NCI-H1417 treated with DMSO at 0.1 percent for 48 hours (cell line): ENCODE measurements around the gene TUSC1.
"Not testable (repeated sequence)": the region's sequence is repeated elsewhere in the genome, so short reads cannot be mapped to it uniquely, and the experiment has no call there.

Experiments used
- DNase-seq: peaks from one replicate; lab custom pipeline; 2025; lab: John Stamatoyannopoulos, UW

Gene TUSC1

DNA sequence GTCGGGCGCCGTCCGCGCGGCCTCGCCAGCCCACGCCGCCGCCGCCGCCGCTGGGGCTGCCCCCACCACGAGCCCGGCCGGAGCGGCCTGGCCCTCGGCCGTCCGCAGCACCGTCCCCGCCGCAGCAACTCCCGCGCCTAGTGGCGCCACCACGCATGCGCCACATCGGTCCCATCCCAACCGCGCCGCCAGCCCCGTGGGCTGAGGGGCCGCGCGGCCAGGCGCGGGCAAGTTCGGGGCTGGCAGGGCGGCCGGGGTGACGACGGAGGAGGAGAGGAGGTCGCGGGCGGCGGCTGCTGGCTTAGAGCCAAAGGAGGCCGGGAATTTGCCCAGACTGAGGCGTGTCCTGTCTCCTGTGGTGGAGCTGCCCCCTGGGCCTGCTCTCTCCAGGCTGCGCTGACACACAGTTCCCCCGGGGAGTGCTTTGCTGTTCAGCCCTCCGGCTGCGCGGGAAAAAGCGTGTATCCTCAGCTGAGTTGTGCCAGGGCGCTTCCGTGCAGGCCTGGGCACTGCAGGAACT is at the start of gene TUSC1:
TUSC1 (minus strand) TSS at position 298 of the 520 bp plus-strand sequence; CDS start at position 166, 132 bp downstream.
- no peak for DNase-seq

DNA sequence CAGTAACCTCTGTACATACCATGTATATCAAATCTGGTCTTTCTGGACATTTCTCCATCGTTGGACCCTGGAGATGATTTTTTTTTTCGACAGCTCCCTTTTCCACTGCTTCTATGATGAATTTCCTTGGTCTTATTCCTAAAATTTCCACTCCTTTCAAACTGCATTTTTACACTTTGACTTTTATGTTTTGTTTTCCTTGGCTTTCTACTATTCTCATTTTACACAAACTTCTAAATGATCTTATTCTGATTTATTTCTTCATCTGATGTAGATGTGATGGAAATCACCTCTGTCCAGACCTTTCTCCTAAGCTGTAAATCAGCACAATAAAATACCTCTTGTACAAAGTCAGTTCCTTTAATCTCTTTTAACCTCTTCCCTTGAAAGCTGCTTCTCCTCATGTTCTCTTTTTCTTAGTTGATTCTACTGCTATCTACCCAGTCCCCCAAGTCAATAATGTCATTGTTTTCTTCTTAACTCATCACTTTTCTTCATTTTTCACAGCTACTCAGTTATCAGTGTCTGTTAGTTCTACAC is 48.7 kb upstream of the TUSC1 start:
- no peak for DNase-seq

DNA sequence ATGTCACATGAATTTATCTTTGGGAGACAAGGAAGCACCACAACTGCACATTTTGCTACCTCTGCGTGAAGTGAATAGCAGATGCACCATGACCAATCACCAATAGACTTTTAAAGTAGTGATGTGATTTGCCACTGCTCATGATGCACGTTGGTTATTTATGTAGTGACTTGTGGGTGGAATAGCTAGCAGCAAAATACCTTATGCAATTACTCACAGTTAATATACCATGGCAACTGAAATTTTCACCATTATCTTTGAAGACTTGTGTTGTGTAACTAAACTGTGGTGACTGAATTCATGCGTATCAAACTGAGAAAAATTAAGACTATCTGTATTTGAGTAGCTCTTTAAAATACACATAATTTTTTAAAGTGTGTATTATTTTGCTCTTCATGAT is 46.2 kb upstream of the TUSC1 start:
- no peak for DNase-seq

DNA sequence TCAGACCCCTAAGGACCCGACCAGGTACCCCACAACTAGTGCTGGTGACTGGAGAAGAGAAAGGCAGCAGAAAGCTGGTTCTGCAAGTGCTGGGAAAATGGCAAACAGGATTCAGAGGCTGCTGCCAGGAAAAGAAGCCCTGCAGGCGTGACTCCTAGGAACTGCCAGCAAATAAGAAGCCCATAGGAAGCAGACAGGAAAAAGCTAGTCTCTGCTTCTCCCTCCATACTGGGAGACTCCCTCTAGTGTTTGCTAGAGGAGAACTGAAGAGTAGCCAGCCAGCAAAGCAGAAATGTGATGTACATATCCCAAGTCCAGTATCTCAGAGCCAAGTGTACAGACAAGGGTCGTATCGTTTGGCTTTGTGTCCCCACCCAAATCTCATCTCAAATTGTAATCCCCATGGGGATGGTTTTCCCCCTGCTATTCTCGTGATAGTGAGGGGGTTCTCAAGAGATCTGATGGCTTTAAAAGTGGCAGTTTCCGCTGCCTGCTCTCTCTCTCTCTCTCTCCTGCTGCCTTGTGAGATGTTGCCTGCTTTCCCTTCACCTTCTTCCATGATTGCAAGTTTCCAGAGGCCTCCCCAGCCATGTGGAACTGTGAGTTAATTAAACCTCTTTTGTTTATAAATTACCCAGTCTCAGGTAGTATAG is 38.1 kb upstream of the TUSC1 start:
- no peak for DNase-seq

DNA sequence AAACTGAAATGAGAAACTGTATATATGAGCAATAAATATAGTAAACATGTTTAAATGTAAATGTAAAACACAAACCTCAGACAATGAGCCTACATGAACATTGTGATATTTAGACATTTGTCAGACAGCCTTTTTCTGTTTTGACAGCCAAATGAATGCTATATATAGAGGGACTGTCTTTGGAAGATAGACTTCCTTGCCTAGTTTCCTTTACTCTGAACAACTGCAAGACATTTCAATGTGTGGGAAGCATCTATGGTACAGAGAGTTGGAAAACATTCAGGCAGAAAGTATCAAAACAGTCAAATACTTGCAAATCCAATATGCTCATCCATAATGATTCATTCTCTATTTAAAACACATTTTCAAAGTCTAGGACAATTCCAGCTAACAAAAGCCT is 31.7 kb upstream of the TUSC1 start:
- DNase-seq = no peak

DNA sequence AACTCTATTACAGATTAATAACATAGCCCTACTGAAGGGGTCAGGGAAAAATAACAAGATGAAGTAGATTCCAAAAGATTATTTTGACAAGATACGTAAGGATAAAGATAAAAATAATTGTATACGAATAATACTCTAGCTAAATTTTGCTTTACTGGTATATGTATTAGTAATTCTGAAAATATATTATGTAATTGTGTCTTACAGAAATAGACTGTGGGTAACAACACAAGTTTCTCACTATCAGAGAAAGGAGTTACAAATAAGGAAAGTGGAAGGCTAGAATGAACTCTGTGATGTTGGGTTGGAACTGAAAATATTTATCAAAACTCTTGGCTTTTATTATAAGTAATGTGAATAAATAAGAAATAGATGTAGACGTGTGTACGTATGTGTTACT is 26.6 kb upstream of the TUSC1 start:
- no peak for DNase-seq

DNA sequence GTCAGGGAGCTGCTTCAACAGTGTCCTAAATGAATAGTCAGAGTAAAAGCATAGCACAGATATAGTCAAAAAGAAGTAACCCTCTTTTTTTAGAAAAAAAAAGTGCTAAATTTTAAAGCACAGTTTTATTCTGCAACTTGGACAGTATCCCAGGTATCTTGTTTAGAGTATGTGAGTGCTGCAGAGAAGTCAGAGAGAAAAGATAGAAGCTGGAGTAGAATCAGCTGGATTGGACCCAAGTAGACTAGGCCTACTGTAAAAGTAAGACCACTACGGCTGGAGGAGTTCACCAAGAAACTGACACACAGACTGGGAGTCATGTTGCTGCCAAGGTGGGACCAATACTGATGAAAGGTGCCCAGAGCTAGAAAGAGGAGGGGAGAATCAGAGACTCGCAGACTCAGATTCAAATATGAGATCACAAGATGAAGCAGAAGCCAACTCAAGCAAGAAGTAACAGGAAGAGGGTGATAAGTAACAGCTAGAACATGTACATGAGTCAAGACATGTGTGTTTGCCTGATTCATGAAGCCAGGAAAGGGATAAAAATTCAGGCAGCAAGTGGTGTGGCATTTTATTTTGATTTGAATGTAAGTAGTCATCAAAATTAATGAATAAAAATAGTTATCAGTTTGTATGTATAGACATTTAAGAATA is 25.6 kb upstream of the TUSC1 start:
- DNase-seq = no peak

DNA sequence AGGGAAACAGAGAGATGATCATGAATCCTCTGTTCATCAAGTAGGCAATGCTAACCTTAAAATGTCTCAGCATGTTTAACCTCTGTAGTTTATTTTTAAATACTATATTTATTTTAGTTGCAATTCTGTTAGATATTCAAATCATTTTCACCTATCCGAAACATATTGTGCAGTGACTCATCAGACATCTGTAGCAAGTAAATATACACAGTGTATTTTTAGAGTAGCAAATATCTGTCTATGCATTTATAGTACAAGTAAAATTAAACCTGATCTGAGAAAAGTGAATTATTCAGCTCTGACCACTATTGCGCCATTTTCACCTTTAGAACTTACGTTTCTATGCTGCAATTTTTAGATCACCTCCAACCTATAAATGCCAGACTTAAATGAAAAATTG is 24.3 kb upstream of the TUSC1 start:
- DNase-seq = no peak

DNA sequence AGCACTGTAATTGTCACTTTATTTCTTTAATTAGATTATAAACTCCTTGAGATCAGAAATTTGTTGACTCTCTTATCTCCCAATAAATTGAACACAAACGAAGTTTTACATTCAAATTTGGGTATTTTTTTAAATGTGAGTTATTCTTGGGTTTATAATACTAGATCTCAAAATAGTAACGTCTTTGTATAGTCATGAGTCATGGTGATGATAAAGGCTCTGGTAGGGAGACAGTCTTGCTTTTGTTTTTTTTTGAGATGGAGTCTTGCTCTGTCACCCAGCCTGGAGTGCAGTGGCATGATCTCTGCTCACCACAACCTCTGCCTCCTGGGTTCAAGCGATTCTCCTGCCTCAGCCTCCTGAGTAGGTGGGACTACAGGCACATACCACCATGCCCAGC is 22.7 kb upstream of the TUSC1 start:
- not testable (repeated sequence) for DNase-seq

DNA sequence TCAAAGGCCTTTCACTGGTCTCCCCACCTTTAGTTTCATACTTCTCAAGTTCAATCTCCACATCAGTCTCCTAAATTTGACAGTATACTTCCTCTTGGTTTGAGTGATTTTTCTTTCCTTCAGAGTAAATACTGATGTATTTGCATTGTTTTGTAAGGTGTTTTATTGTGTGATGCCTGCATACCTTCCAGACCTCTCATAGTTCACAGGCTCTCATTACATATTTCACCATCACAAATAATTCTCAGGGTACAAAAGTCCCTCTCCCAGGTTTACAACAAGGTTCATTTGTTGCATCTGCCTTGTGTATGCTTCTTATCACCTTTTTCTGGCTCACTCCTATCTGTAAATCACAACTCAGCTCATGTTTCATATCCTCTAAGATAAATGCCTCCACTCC is 22.2 kb upstream of the TUSC1 start:
- DNase-seq = no peak

DNA sequence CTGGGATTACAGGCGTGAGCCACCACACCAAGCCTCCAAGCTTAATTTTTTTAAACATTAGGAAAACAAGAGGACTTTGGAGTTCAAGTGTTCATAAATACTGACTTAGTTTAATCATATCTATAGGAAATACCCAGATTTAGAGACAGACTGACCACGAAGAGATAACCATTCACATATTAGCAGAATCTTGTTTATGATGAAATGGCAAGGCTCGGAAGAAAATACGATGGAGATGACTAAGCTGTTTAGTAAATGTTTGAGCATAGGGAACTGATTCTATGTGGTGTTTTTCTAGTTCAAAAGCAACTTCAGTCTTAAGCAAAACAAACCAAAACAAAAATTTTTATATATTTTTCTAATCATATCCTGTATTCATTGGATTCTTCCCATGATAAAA is 13.5 kb upstream of the TUSC1 start:
- DNase-seq = no peak

DNA sequence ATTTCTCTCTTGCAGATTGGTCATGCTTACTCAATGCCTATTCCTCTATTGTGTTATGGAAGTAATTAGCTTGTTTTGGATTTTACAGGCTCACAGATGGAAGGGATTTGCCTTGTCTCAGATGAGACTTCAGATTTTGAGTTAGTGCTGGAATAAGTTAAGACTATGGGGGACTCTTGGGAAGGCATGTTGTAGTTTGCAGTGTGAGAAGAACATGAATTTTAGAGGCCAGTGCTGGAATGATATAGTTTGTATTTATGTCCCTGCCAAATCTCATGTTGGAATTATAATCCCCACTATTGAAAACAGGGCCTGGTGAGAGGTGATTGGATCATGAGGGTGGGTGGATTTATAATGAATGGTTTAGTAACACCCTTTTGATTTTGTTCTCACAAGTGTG is 6.1 kb upstream of the TUSC1 start:
- no peak for DNase-seq

DNA sequence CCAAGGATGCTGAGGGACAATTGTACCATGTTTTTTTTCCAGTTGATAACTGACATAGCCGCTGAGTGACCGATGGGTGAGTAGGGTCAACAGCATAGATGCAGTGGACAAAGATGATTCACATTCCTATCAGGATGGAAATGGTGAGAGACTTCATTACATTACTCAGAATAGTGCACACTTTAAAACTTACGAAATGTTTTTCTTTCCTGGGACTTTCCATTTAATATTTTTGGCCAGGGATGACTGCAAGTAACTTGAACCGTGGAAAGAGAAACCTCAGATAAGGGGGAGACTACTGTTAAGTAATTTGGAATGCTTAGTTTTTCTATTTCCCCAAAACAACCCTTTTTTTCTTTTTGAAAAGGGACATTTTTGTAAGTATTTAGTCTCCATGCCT is 3.0 kb upstream of the TUSC1 start:
- no peak for DNase-seq

DNA sequence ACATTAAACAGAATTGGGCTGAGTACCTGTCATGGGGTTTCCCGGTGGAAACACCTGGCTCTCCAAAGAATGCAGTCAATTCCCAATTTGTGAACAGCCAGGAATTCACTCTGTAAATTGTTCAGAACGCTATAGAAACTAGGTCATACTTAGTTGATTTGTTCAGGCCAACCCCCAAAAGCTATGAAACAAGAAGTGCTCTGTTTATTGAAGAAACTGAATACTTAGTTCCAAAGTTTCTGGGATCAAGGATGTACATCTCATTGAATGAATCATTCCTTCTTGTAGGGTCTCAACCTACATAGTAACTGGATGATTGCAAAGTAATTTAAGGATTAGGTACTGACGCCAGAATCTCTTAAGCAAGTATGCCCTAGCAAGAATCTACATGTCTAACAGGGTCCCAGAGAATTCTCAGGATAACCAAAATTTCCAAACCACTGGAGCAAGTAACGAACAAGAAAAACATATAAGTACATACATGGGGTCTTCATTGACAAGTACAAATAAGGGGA is 659 bp upstream of the TUSC1 start:
- DNase-seq = no peak

DNA sequence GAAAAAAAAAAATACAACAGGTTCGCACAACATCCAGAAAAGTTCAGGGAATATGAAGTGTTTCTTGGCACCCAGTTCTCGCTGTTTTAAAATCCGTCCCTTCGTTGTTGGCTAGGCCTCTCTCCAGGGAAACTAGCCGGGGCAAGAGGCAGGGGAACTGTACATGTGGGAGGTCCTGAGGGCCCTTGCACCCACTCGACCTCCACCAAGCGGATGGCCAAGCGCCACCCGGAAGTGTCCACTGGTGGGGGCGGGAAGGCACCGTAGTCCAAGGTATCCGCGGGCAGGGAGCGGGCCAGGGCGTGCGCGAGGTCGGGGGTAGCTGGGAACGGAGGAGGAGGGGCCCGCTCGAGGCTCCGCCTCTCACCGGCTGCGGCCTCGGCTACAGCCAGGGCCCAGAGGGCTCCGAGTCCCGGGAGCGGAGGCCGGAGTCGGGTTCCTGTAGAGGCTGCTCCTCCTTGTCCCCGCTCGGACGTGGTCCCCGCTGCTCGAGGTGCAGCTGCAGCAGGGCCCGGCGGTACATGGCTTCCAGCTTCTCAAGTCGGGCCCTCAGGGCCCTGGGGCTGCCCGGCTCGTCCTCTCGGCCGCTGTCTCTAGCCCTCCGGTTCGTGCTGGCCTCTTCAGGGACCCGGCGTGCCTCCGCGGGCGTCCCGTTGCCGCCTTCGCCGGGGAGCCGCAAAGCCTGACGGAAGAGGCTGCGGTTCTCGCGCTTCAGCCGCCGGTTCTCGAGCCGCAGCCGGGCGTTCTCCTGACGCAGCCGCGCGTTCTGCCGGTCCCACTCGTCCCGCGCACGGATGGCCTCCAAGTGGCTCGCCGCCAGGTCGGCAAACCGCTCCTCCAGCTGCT is 720 bp downstream of the TUSC1 start:
- no peak for DNase-seq

DNA sequence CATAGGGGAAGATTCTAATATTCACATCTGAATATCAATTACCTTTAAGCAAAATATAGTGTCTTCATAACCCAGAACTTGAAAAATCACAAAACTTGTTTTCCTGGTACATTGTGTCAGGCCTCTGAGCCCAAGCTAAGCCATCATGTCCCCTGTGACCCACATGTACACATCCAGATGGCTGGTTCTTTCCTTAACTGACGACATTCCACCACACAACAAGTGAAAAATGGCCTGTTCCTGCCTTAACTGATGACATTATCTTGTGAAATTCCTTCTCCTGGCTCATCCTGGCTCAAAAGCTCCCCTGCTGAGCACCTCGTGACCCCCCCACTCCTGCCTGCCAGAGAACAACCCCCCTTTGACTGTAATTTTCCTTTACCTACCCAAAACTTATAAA is 2.4 kb downstream of the TUSC1 start:
- DNase-seq = not testable (repeated sequence)

DNA sequence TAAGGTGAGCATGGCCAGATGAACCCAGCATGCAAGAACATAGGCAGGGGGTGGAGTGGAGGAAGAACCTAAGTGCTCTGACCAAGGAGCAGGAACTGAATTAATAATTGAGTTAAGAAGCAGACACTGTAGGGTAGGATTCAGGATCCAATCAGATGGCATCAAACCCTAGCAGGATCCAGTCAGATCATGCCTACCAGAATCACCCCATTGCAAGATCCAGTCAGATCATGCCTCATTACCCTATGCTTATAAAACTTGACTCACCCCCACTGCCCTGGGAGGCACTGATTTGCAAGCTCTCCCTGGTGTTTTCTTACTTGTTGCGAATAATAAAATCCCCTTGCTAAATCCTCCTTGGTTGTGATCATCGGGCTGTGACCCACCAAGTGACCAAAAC is 19.7 kb downstream of the TUSC1 start:
- DNase-seq = no peak

DNA sequence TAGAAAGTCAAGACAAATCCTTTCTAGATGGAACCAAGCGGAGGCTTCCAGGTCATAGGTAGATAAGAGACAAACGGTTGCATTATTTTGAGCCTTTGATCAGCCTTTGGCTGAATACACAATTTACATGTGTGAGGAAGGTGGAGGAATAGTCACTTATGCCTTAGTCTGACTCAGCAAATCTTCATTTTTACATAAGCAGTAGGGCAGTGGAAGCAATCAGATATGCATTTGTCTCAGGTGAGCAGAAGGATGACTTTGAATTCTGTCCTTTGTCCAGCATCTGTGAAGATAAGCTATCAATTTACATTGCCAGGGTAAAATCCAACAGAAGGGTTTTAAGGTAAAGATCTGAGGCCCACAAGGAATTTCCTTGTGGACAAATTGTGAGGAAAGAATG is 23.8 kb downstream of the TUSC1 start:
- no peak for DNase-seq

DNA sequence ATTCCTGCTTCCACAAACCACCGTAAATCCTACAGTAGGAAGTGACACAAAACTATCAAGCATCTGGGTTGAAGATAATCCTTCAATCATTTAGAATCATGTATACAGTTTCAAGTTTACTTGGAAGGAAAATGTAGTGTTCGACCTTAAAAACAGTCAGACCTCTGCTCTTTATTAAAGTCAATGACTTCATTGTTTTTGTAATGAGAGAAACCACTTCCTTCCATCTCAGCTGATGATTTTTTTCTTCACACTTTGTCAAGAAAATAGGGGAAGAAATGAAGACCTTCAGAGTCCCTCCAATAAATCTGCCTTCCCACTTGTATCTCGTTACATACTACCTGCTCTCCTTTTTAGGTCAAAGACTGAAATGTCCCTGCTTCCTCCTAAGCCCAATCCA is 30.1 kb downstream of the TUSC1 start:
- no peak for DNase-seq

DNA sequence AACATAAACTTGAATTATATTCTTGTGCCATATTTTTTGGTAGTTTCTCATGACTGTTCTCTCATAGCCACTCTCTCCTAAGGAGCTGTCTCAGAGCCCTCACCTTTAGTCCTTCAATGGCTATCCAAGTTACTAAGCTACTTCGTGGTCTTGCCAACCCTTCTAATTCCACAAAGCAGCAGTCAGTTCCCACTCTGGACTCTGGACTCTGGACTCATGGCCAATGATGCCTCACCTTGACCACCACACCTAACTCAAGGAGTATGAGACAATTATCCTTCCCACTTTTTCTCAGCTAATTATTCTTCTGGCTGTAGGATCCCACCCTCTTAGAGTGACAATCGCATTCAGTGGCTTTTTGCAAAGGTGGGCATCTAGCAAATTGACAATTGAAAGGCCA is 42.2 kb downstream of the TUSC1 start:
- DNase-seq = no peak

DNA sequence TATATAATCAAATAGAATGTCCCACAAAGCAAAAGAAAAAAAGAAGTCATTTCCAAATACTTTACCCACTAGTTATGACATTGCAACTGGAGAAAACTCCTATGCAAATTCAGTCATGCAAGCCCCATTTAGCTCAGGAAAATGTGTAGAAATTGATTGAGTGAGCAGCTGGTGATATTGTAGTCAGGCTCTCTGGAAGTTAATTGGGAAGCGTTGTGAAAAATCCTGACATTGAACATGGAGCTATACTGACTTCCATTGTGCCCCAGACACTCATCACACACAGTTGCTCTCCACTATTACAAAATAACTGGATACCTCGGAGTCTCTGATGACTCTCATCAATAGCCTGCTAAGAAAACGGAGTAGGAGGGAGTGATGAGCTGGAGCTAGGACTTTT is 49.0 kb downstream of the TUSC1 start:
- DNase-seq = no peak
